ENCODE results near the gene PALD1.

The PALD1 gene

DNA sequence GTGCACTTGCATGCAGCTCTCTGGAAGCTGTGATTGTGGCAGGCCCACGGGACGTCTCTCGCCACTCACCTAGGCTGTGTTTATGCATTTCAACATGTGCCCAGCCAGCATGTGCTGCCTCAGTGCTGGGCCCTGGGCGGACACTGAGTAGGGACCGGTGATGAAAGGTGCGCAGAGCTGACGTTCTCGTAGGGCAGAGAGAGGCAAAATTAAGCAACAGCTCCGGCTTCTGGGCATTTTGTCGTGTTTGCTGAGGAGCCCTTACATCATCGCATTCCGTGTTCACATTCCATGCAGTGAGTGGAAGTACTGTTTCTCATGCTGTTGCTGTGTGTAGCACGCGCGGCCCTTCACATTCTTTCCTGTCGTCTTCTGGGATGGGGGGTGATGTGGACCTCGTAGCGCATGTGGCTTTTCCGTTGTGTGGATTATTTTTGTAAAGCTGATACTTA is 73.4 kb downstream of the PALD1 start:
- in situ Hi-C loops (cut with MboI; ENCODE audit: low sequenced_read_pairs): loop anchor here (25.0 kb wide), 1 partner anchor 185 kb away; no protein-coding TSS in a partner anchor

DNA sequence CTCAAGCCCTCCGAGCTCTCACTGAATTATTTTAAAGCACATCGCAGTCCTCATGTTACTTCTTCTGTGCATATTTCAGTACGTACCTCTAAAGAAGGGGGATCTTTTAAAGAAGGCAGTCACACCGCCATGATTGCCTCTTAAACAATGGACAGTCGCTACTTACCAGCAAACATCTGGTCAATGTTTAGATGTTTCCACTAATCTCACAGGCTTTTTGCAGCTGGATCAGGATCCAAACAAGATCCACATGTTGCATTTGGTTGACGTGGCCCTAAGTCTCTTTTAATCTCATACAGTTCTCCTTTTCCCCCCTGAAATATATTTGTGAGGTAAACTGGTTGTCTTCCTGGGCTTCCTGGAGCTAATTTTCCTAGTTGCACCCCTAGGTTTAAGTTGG is 74.0 kb downstream of the PALD1 start:
- in situ Hi-C loops (cut with MboI; ENCODE audit: low sequenced_read_pairs): loop anchor here (25.0 kb wide), 1 partner anchor 185 kb away; no protein-coding TSS in a partner anchor

DNA sequence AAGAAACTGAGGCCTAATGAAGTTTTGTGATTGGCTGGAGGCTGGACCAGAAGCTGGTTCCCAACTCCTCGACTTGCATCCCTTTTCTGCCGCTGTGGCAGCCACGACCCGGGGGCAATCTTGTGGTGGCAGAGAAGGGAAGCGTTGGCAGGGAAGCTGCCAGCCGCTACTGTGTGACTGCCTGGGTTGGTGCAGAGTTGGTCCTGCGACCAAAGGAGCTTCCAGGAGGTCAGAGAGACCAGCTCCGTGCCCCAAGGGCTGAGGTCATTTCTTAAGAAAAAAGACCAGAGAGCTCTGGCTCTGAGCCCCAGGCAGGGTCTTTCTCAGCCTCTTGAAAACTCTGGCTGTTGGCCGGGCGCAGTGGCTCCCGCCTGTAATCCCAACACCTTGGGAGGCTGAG is 76.8 kb downstream of the PALD1 start:
- in situ Hi-C loops (cut with MboI; ENCODE audit: low sequenced_read_pairs): loop anchor here (25.0 kb wide), 1 partner anchor 182 kb away; no protein-coding TSS in a partner anchor

DNA sequence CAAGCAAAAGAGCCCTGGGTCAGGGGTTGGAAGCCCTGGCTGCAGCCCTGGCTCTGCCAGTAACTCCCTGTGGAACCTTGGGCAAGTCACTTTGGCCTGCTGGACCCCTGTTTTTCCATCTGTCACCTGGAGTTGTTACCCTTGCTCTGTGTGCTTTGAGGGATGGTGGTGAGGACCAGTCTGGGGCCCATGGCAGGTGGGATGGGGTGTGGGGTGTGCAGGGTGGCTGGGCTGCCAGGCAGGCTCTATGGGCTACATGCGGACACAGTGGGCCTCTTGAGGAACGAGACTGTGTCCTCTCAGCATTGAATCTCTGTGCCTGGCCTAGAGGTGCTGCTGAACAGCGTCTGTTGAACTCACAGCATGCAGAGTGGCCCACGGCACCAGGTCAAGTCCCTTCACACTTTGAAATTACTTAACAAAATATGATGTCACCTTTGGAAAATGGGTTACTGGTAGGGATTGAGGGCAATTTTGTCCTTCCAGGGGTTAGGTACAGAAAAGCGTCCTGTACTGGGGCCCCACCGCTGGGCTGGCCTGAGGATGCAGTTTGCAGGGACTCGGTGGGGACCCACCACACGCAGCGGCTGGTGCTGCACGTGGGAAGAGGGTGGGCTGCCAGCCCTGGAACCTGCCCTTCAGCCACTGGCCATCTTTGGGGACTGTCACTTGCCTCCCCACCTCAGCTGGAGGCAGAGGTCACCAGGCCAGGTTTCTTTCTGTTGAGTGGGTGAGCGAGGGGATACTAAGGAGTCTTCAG is 78.7 kb downstream of the PALD1 start:
- in situ Hi-C loops (cut with MboI; ENCODE audit: low sequenced_read_pairs): loop anchor here (25.0 kb wide), 1 partner anchor 180 kb away; no protein-coding TSS in a partner anchor

DNA sequence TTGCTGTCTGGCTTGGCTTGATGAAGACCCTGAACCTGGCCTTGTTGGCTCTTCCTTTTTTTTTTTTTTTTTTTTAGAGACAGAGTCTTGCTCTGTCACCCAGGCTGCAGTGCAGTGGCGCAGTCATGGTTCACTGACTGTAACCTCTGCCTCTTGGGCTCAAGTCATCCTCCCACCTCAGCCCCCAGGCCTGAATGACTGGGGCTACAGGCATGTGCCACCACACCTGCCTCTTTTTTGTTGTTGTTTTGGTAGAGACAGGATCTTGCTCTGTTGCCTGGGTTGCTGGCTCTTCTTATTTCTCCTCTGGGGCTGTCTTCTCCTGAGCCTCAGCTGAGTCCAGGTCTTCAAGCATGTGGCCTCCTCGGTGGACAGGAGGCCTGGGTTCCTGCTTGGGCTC is 79.3 kb downstream of the PALD1 start:
- in situ Hi-C loops (cut with MboI; ENCODE audit: low sequenced_read_pairs): loop anchor here (25.0 kb wide), 1 partner anchor 179 kb away; no protein-coding TSS in a partner anchor

DNA sequence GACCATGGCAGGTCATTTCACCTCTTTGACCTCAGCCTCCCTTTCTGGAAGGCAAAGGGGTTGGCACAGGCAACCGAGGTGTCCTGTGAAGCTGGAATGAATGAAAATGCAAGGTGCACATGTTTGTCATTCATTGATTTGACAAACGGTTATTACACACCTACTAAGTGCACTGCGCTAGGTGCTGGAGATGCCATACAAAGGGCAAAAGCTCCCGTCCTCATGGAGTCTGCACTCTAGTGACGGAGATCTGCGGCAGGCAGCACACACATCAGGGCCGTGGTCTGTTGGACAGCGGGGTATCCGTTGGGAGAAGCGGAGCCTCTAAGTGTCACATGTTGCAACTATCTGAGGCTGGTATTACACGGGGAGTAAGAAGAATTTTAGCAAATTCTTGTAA is 79.7 kb downstream of the PALD1 start:
- in situ Hi-C loops (cut with MboI; ENCODE audit: low sequenced_read_pairs): loop anchor here (25.0 kb wide), 1 partner anchor 179 kb away; no protein-coding TSS in a partner anchor

DNA sequence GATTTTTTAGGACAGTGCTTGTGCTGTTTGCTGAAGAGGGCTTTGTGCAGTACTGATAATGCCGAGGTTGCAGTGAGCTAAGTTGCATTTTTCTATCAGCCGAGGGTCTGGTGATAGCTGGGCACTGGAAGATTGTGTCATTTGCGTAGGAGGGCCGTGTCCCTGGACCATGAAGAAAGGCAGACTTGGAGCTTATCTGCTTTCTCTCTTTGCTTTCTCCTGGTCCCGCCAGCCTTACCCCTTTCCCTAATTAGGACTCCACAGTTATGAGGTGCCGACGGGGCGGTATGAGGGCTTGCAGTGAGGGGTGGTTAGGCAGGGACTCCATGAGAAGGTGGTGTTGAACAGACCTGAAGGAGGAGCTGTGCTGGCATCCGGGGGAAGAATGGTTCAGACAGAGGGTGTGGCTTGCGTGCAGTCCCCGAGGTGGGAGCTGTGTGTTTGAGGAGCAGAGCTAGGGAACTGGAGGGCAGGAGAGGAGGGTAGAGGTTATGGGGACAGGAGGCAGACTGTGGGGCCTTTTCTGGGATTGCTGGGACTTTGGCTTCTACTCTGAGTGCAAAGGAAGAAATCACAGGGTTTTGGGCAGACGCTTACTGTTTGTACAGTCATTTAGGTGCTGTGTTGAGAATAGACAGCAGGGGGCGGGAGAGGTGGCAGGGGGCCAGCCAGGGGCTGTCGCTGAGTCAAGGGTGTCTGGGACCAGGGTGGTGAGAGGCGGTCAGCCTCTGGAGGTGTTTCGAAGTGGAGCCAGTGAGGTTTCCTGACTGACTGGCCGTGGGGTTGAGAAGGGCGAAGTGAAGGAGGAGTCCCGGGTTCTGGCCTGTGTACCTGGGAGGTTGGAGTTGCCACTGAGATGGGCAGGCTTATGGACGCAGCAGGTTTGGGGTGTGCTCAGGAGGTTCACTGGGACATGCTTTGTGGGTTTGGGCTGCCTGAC is 80.6 kb downstream of the PALD1 start:
- in situ Hi-C loops (cut with MboI; ENCODE audit: low sequenced_read_pairs): loop anchor here (25.0 kb wide), 1 partner anchor 178 kb away; no protein-coding TSS in a partner anchor

DNA sequence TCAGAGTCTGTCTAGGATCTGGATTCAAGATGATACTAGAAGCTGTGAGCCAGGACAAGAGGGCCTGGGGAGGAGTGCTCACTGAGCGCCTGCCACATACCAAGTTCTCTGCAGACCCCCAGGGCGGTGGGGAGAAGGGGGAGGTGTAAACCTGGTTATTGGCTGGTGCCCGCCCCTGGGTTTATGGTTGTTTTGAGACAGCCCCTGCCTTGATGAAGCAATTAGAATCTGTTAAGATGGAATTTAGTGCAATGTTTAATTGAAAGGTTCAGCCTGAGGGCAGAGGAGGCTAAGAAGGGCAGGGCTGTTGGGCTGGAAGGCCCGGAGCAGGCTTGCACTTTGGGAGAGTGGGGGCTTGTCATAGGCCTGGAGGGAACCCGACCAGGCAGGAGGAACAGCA is 81.3 kb downstream of the PALD1 start:
- in situ Hi-C loops (cut with MboI; ENCODE audit: low sequenced_read_pairs): loop anchor here (25.0 kb wide), 1 partner anchor 177 kb away; no protein-coding TSS in a partner anchor

DNA sequence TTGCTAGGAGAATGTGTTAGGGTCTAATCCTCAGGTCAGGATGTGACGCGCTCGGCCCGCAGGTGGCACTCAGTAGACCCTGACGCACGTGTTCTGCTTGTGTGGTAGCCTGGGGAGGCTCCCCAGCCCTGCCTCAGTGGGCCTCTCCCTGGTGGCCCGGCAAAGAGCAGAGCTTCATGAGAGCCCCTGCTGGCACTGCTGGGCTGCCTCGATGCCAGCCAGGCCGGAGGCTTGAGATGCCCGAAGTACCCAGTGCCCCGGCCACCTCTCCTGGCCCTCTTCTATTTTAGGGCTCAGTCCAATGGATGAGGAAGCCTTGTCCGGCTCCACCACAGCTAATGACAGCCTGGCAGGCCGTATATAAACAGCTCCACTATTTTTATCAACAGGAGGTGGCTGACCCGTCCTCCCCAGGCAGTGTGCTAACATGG is 82.0 kb downstream of the PALD1 start:
- in situ Hi-C loops (cut with MboI; ENCODE audit: low sequenced_read_pairs): loop anchor here (25.0 kb wide), 1 partner anchor 177 kb away; no protein-coding TSS in a partner anchor

DNA sequence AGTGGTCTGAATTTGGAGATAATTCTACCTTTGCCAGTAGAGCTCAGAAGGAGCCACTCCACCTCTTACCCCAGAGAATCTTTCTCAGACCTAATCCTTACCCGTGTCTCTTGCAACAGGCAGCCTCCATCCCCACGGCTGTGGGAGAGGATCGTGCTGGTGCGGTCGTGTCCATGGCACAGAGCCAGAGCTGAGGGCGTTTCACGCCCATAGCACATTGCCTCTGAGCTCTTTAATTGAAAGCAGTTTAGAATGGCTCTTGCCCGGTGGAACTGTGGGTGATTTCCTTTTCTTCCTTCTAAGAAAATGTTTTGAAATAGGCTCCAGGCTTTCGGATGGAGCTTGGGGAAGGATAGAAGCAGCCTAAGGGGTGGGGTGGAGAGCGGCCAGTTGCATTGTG is 82.5 kb downstream of the PALD1 start:
- in situ Hi-C loops (cut with MboI; ENCODE audit: low sequenced_read_pairs): loop anchor here (25.0 kb wide), 1 partner anchor 176 kb away; no protein-coding TSS in a partner anchor

DNA sequence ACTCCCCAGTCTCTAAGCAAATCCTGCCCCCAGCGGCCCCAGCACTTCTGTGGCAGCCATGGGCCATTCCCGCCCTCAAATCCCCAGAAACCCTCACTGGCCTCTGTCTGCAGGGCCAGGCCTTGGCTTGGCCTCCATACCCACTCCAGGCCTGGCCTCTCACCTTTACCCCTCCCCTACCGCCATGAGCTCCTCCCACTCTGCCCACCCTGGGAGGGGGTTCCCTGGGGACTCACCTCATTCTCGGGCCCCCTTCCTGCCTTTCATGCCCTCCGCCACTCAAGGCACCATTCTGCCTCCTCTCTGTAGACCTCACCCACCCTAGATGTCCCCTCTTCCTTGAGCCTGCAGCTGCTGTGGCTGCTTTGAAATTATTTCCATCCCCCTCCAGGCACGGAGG is 83.0 kb downstream of the PALD1 start:
- in situ Hi-C loops (cut with MboI; ENCODE audit: low sequenced_read_pairs): loop anchor here (25.0 kb wide), 1 partner anchor 176 kb away; no protein-coding TSS in a partner anchor

DNA sequence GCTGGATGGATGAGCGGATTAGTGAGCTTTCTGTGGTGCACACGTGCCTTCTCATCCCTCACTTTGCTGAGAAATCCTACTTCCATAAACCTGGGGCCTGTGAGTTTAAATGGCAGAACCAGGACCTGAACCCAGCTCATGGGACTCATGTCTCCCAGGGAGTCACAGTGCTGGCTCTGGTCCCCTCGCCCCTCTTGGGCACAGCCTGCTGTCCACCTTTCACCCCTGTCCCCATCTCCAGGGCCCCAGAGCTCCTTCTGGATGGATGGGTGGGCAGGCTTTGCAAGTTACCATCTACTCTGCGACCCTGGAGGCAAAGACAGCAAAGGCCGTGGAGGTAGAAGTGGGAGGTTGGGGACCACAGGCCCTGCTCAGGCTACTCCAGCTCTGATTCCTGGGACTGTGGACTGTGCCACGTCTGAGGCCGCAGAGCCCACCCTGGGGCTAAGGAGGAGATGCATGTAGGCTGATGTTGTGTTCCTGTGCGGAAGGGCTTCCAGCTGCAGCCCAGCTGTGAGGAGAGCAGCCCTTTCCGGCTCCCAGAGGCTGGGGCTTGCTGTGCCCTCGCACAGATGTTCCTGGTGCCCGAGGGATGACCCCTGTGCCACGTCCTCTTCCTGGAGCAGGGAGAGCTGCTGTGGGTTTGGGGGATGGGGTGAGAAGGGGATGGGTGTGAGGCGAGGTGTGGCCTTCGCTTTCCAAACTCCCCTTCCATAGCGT is 83.6 kb downstream of the PALD1 start:
- in situ Hi-C loops (cut with MboI; ENCODE audit: low sequenced_read_pairs): loop anchor here (25.0 kb wide), 1 partner anchor 175 kb away; no protein-coding TSS in a partner anchor

DNA sequence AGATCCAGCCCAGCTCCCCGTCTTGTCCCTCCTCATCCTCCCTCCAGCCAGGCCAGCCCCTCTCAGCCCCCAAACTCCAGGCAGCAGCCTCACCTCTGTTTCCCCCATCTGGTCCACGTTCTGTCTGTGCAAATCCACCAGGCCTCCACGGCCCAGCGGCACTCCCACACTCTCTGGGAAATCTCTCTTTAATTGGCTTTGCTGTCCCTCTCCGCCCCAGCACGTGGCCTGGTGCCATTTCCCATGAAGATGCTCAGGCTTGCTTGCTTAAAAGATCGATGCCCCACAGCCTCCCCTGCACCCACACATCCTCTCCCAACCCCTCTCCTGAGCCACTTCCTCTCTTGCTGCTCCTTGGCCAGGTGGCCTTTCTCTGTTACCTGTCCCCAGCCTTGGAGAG is 84.7 kb downstream of the PALD1 start:
- in situ Hi-C loops (cut with MboI; ENCODE audit: low sequenced_read_pairs): loop anchor here (25.0 kb wide), 1 partner anchor 174 kb away; no protein-coding TSS in a partner anchor

DNA sequence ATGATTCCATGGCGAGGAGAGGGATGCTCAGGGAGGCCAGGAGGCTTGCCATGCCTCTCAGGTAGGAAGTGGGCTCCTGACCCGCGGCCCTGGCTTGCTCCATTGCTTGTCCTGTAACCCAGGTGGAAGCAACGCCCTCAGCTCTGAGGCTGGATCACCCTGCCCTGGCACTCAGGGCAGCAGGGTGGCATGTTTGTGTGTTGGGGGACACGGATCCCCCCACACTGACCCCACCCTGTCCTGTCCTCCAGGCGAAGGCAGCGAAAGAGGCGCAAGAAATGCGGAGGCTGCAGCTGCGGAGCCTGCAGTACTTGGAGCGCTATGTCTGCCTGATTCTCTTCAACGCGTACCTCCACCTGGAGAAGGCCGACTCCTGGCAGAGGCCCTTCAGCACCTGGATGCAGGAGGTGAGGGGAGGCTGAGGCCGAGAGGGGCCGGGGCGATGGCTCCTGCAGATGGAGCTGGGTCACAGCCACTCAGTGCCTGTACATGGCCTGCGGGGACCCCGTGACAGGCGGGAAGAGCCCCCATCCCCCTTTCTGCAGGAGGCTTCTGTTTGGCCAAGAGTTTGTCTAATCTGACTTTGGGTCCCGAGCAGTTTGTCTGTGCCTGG is 85.7 kb downstream of the PALD1 start:
- in situ Hi-C loops (cut with MboI; ENCODE audit: low sequenced_read_pairs): loop anchor here (25.0 kb wide), 1 partner anchor 173 kb away; no protein-coding TSS in a partner anchor

DNA sequence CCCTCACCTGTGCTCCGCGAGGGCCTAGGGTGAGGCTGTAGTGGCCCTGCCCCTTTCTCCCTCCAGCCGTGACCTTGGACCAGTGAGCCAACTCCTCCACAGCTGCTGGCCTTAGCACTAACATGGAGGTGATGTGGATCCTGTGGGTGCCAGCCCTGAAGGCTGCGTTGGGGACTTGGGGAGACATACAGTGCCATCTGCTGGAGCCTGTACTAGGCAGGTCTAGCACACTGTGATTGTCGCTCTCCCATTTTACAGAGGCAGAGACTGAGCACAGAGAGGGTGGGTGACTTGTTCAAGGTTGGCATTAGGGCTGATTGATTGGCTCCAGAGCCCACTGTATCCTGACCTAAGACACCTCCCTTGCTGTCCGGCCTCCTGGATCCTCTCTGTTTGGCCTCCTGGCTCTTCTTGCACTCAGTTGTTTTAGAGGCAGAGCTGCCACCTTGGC is 86.4 kb downstream of the PALD1 start:
- in situ Hi-C loops (cut with MboI; ENCODE audit: low sequenced_read_pairs): loop anchor here (25.0 kb wide), 1 partner anchor 172 kb away; no protein-coding TSS in a partner anchor

DNA sequence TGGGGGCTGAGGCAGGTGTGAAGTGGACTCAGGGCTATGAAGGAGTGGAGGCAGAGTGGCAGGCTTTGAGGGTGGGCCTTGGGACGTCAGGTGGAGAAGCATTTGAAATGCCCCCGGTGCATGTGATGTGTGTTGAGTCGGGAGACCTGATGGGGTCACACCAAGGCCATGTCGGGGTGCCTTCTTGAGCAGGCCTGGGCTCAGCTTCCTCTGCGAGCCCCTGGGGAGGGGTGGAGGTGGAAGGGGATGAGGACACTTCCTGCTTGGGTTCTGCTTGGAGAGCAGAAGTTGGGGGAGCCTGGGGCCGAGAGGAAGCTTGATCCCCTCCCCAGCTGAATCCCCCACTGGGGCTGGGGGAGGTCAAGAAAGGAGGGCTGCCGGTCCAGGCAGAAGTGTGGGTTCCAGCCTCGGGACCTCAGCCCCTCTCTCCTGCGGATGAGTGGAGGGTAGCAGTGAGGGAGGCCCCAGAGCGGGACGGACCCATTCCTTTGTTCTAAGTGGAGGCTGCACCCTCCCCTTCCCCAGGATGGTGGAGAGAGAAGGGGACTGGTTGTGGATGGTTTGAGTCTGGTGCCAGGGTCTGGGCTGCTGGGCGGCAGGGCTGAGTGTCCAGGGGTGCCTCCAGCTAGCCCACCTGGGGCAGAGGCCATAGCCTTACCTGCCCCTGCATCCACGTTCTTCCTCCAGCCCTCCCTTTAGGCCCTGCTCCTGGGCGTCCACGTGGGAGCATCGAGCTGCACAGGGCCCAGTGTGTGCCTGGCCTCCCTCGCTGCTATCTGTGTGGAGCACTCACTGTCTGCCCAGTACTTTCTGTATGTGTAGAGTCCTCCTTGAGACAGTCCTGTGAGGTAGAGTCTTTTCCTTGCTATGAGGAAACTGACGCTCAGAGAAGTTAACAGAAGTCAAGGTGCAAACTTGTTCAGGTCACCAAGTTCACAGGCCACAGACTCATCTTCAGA is 87.3 kb downstream of the PALD1 start:
- in situ Hi-C loops (cut with MboI; ENCODE audit: low sequenced_read_pairs): loop anchor here (25.0 kb wide), 1 partner anchor 171 kb away; no protein-coding TSS in a partner anchor

DNA sequence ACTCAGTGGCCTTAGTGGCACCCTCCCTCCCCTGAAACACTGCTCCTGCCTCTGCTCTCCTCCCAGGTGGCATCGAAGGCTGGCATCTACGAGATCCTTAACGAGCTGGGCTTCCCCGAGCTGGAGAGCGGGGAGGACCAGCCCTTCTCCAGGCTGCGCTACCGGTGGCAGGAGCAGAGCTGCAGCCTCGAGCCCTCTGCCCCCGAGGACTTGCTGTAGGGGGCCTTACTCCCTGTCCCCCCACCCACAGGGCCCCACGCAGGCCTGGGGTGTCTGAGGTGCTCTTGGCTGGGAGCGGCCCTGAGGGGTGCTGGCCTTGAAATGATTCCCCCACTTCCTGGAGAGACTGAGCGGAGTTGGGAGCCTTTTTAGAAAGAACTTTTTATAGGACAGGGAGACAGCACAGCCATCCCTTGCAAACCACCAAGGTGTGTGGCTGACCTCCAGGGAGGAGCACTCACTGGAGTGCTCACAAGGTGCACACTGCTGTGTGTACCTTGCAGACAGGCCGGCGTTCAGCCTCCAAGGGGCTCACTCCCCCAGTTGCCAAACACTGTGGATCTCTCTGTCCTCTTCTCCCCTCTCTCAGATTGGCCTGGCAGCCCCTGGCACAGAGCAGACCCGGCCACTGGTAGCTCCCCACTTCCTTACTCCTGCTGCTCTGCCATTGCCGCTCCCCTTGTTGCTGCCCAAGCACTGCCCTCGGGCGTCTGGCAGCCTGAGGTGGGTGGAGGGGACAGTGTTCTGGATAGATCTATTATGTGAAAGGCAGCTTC is 88.1 kb downstream of the PALD1 start:
- in situ Hi-C loops (cut with MboI; ENCODE audit: low sequenced_read_pairs): loop anchor here (25.0 kb wide), 1 partner anchor 171 kb away; no protein-coding TSS in a partner anchor
